ENCODE results near the gene TSC22D2. TPM values are rescaled to one million over a fixed set of nuclear protein-coding genes. Genes with fewer than 3 reads are reported as not detected.

Gene TSC22D2
- total RNA-seq, 4 donors from 2014 or later: 19.0 to 35.2 (median 22.2) TPM

GRCh38 chr3:150377601-150378300, 30.3 kb upstream of the TSC22D2 start:
- no peak for DNase-seq
- H3K9me3 ChIP-seq: no peaks in the 10 kb centered on the region
- TF ChIP-seq CTCF (IDR thresholded peaks at IDR 0.05) (no peak), POLR2A (IDR thresholded peaks at IDR 0.05) (no peak)
- no peaks in the 10 kb centered on the region for H3K27me3 ChIP-seq
- H3K27ac ChIP-seq: no peak overlapping the region
- no peak overlapping the region for H3K4me3 ChIP-seq
- H3K36me3 ChIP-seq: no peaks in the 10 kb centered on the region
- peaks cover 0 to 6% (median 0%) of the 10 kb centered on the region in 4 donors for H3K4me1 ChIP-seq

GRCh38 chr3:150378301-150378748, 29.8 kb upstream of the TSC22D2 start:
- H3K36me3 ChIP-seq: no peaks in the 10 kb centered on the region
- no peak overlapping the region for H3K4me3 ChIP-seq
- no peaks in the 10 kb centered on the region for H3K27me3 ChIP-seq
- DNase-seq: no peak
- no peaks in the 10 kb centered on the region for H3K9me3 ChIP-seq
- H3K27ac ChIP-seq: no peak overlapping the region
- TF ChIP-seq CTCF (IDR thresholded peaks at IDR 0.05) (no peak), POLR2A (IDR thresholded peaks at IDR 0.05) (no peak)
- peaks cover 0 to 6% (median 0%) of the 10 kb centered on the region in 4 donors for H3K4me1 ChIP-seq

- Histone ChIP-seq H3K36me3 (no peaks in the 10 kb centered on the region), H3K4me1 (peaks cover 0 to 6% (median 0%) of the 10 kb centered on the region in 4 donors), H3K27me3 (no peaks in the 10 kb centered on the region), H3K4me3 (no peak overlapping the region), H3K9me3 (no peaks in the 10 kb centered on the region), H3K27ac (no peak overlapping the region)
- DNase-seq: no peak
- no peak for TF ChIP-seq POLR2A (IDR thresholded peaks at IDR 0.05)
- no peak for TF ChIP-seq CTCF (IDR thresholded peaks at IDR 0.05)
Observed at GRCh38 chr3:150379469-150379868, 28.6 kb upstream of the TSC22D2 start.

- TF ChIP-seq CTCF (IDR thresholded peaks at IDR 0.05) (peak in 4 of 6 experiments; percentile 22 to 44 (median 34)), POLR2A (IDR thresholded peaks at IDR 0.05) (no peak)
- Histone ChIP-seq H3K36me3 (no peaks in the 10 kb centered on the region), H3K9me3 (no peaks in the 10 kb centered on the region), H3K27ac (peak overlapping the region in 1 of 4 donors; percentile 57), H3K4me3 (no peak overlapping the region), H3K27me3 (no peaks in the 10 kb centered on the region), H3K4me1 (no peaks in the 10 kb centered on the region)
- peak in 2 of 3 donors; percentile 81 to 85 for DNase-seq
Observed at GRCh38 chr3:150384296-150385212, 23.5 kb upstream of the TSC22D2 start.

- Histone ChIP-seq H3K9me3 (no peaks in the 10 kb centered on the region), H3K4me3 (no peak overlapping the region), H3K27ac (peak overlapping the region in 1 of 4 donors; percentile 57), H3K27me3 (no peaks in the 10 kb centered on the region), H3K4me1 (no peaks in the 10 kb centered on the region), H3K36me3 (no peaks in the 10 kb centered on the region)
- no peak for DNase-seq
- no peak for TF ChIP-seq CTCF (IDR thresholded peaks at IDR 0.05)
- no peak for TF ChIP-seq POLR2A (IDR thresholded peaks at IDR 0.05)
Observed at GRCh38 chr3:150385296-150386242, 22.5 kb upstream of the TSC22D2 start.
